K562 (cell line): Measurements from ENCODE around the gene PPP2R3B. TPM values are rescaled to one million over a fixed set of nuclear protein-coding genes. Genes with fewer than 3 reads are reported as not detected.

Experiments used
- CREB1 ChIP-seq, 2 experiments: sonication (generic) in 1 of 2; formaldehyde crosslinking in 1 of 2; IDR thresholded peaks; 2 replicates each; pipeline versions ENCODE4 v1.6.1 to v1.8.0; 2012 to 2022; ENCODE audit warnings: inconsistent platforms in 1 of 2, mild to moderate bottlenecking in 1 of 2, missing genetic modification reagents in 1 of 2, moderate library complexity in 1 of 2
- FOSL1 ChIP-seq: fragments of 200-800 bp; sonication (Bioruptor generic); conservative IDR thresholded peaks from 2 replicates; pipeline ENCODE4 v1.6.1; 2016; ENCODE audit warnings: missing genetic modification characterization, missing compliant biosample characterization
- GTF2B ChIP-seq: IDR thresholded peaks from 2 replicates; pipeline ENCODE4 v1.6.1; 2011; ENCODE audit not compliant: insufficient read length; ENCODE audit errors: extremely low read depth
- HES1 ChIP-seq: fragments of 450-650 bp; IDR thresholded peaks from 2 replicates; pipeline ENCODE4 v1.6.1; 2016; ENCODE audit warnings: low read depth, mild to moderate bottlenecking, moderate library complexity
- KAT2B ChIP-seq: IDR thresholded peaks from one replicate; pipeline ENCODE4 v1.6.1; 2012; ENCODE audit warnings: low read depth, mild to moderate bottlenecking, control low read depth, inconsistent platforms, low read length, moderate library complexity
- KLF16 ChIP-seq: IDR thresholded peaks from 2 replicates; pipeline ENCODE4 v1.6.1; 2016; ENCODE audit warnings: antibody characterized with exemption
- MAFF ChIP-seq: IDR thresholded peaks from 2 replicates; pipeline ENCODE4 v1.6.1; 2012; ENCODE audit warnings: low read length, improper control_type of control experiment
- MTA3 ChIP-seq: fragments of 450-650 bp; formaldehyde crosslinking; IDR thresholded peaks from 2 replicates; pipeline ENCODE4 v1.6.1; 2017; ENCODE audit warnings: mild to moderate bottlenecking, borderline replicate concordance
- NCOA1 ChIP-seq: fragments of 450-650 bp; IDR thresholded peaks from 2 replicates; pipeline ENCODE4 v1.6.1; 2016; ENCODE audit warnings: low read depth
- POLR2AphosphoS5 ChIP-seq: IDR thresholded peaks from 2 replicates; pipeline ENCODE4 v1.6.1; 2011; ENCODE audit warnings: mild to moderate bottlenecking, low read depth, low read length, moderate library complexity; ENCODE audit not compliant: control insufficient read depth, insufficient read depth
- ZBTB33 ChIP-seq: sonication (generic); formaldehyde crosslinking; IDR thresholded peaks from 2 replicates; pipeline ENCODE4 v1.8.1; 2023; ENCODE audit warnings: mild to moderate bottlenecking, missing genetic modification reagents
- ZFP91 ChIP-seq: sonication (generic); formaldehyde crosslinking; IDR thresholded peaks from 2 replicates; pipeline ENCODE4 v1.8.0; 2022; ENCODE audit warnings: mild to moderate bottlenecking, missing genetic modification reagents
- ZNF174 ChIP-seq: fragments of 250-450 bp; sonication (Bioruptor Pico); IDR thresholded peaks from 2 replicates; pipeline ENCODE4 v1.4.0; 2020; ENCODE audit warnings: mild to moderate bottlenecking
- ZNF274 ChIP-seq: IDR thresholded peaks from 2 replicates; pipeline ENCODE4 v1.6.1; 2011; ENCODE audit warnings: low read depth, mild to moderate bottlenecking, low read length, moderate library complexity, borderline replicate concordance
- polyA plus RNA-seq, 8 experiments: library from polyadenylated mRNA; depleted of rRNA in 4 of 8; stranded (reverse) in 5 of 8; unstranded in 3 of 8; fragments of >200 nt; fragmentation: Nextera tagmentation in 2 of 8; fragmentation: Illumina TruSeq in 1 of 8; extraction: Ambion mirVana in 2 of 8; extraction: Trizol in 1 of 8; gene quantifications; 2 replicates each; pipeline versions ENCODE4 v1.2.1 to v1.2.3, GENCODE V29; 2011 to 2014; ENCODE audit warnings: inconsistent platforms in 1 of 8, missing spikeins in 1 of 8
- total RNA-seq, 7 experiments: library from RNA; depleted of rRNA in 6 of 7; stranded (reverse); fragments of >200 nt in 6 of 7; fragmentation: Illumina TruSeq in 2 of 7; extraction: Trizol in 2 of 7; gene quantifications; 2 replicates each; pipeline versions ENCODE4 v1.2.1 to v1.2.3, GENCODE V29; 2011 to 2021; ENCODE audit warnings: low replicate concordance in 1 of 7
- TF ChIP-seq, protein P1 (sequence below): sonication (generic); formaldehyde crosslinking; IDR thresholded peaks from 2 replicates; pipeline ENCODE4 v1.9.0; 2022; ENCODE audit warnings: mild to moderate bottlenecking, missing genetic modification reagents
- TF ChIP-seq, protein P2 (sequence below): fragments of 250-450 bp; sonication (Bioruptor Pico); IDR thresholded peaks from 2 replicates; pipeline ENCODE4 v1.4.0; 2020; ENCODE audit warnings: mild to moderate bottlenecking
- TF ChIP-seq, protein P3 (sequence below): fragments of 250-450 bp; sonication (Bioruptor Pico); IDR thresholded peaks from 2 replicates; pipeline ENCODE4 v1.8.0; 2022; ENCODE audit warnings: inconsistent platforms, mild to moderate bottlenecking, moderate library complexity, borderline replicate concordance

Gene PPP2R3B
- total and polyA plus RNA-seq, 9 of the 15 experiments (the other 6 are each of a cell fraction or from before 2014, with no cell fraction given) = 0.04 to 18.2 (median 8.2) TPM; not detected in 1

GRCh38 chrX:318739-319578 lies 67.7 kb downstream of the PPP2R3B start, which contains the start of gene GTPBP6 (continued):
- no peak for TF ChIP-seq POLR2AphosphoS5
- TF ChIP-seq NCOA1 = no peak
- no peak for TF ChIP-seq ZFP91 (CRISPR knock-in tag)
- TF ChIP-seq MTA3 = peak; percentile 86
- no peak for TF ChIP-seq ZBTB33
- TF ChIP-seq MAFF = no peak
- TF ChIP-seq, protein P1, sequence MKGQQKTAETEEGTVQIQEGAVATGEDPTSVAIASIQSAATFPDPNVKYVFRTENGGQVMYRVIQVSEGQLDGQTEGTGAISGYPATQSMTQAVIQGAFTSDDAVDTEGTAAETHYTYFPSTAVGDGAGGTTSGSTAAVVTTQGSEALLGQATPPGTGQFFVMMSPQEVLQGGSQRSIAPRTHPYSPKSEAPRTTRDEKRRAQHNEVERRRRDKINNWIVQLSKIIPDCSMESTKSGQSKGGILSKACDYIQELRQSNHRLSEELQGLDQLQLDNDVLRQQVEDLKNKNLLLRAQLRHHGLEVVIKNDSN = peak; percentile 98
- TF ChIP-seq KAT2B = no peak
- no peak for TF ChIP-seq ZNF174 (CRISPR knock-in tag)
- TF ChIP-seq, protein P2, sequence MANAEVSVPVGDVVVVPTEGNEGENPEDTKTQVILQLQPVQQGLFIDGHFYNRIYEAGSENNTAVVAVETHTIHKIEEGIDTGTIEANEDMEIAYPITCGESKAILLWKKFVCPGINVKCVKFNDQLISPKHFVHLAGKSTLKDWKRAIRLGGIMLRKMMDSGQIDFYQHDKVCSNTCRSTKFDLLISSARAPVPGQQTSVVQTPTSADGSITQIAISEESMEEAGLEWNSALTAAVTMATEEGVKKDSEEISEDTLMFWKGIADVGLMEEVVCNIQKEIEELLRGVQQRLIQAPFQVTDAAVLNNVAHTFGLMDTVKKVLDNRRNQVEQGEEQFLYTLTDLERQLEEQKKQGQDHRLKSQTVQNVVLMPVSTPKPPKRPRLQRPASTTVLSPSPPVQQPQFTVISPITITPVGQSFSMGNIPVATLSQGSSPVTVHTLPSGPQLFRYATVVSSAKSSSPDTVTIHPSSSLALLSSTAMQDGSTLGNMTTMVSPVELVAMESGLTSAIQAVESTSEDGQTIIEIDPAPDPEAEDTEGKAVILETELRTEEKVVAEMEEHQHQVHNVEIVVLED (CRISPR knock-in tag) = 0 out of 2 replicates have a peak, but pooled peaks have one; percentile 54
- TF ChIP-seq, protein P3, sequence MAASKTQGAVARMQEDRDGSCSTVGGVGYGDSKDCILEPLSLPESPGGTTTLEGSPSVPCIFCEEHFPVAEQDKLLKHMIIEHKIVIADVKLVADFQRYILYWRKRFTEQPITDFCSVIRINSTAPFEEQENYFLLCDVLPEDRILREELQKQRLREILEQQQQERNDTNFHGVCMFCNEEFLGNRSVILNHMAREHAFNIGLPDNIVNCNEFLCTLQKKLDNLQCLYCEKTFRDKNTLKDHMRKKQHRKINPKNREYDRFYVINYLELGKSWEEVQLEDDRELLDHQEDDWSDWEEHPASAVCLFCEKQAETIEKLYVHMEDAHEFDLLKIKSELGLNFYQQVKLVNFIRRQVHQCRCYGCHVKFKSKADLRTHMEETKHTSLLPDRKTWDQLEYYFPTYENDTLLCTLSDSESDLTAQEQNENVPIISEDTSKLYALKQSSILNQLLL (CRISPR knock-in tag) = no peak
- TF ChIP-seq ZNF274 = no peak
- peak; percentile 47 for TF ChIP-seq FOSL1
- no peak for TF ChIP-seq KLF16
- TF ChIP-seq CREB1 (IDR thresholded peaks at IDR 0.05) = peak; percentile 10; the same call in 1 of the 2 replicates
- TF ChIP-seq CREB1 (CRISPR knock-in tag; IDR thresholded peaks at IDR 0.05) = peak; percentile 61
- no peak for TF ChIP-seq GTF2B
- TF ChIP-seq HES1 = peak; percentile 87
